ENCODE results near the gene ITGA4. TPM values are rescaled to one million over a fixed set of nuclear protein-coding genes. Genes with fewer than 3 reads are reported as not detected.
A peak's percentile ranks its signal among the peaks of the same experiment; 100 is the strongest.

Gene ITGA4
- total RNA-seq, 1 experiment from 2014 or later, result 0.33 TPM

DNA sequence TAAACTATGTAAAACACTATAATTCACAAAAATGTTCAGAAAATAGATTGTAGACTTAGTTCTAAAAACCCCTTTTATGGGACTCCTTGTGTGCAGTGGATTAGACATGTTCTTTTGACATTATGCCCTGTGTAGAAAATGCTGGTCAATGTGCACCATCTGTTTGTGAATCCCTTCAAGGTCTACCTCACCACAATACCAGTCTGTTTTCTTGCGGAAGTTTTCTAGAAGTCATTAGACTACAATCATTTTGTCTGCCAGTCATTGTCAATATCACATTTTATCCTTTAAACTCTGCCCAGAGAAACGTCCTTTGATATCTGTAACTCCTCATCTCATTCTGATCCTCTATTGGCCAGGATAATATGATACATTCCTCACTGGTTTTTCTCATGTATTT, 7.8 kb downstream of the ITGA4 start:
- H3K4me3 Mint-ChIP-seq (ENCODE audit: low read depth, unreplicated experiment), result no peak overlapping the region
- no peaks in the 10 kb centered on the region for H3K4me1 Mint-ChIP-seq (ENCODE audit: low read depth, unreplicated experiment)
- DNase-seq, result no peak
- H3K27me3 Mint-ChIP-seq (ENCODE audit: unreplicated experiment), result no peaks in the 10 kb centered on the region
- no peak for TF ChIP-seq CTCF (IDR thresholded peaks at IDR 0.05; ENCODE audit: unreplicated experiment)
- CTCF ChIA-PET, result no interaction called here
- H3K36me3 Mint-ChIP-seq (ENCODE audit: insufficient read depth, unreplicated experiment), result no peaks in the 10 kb centered on the region
- intact Hi-C loops (cut with micrococcal nuclease; ENCODE audit: unreplicated experiment), result loop anchor here (10.0 kb wide), 1 partner anchor 390 kb away; no protein-coding TSS in a partner anchor
- BruUV-seq (replicated peaks), result no TSS peak
- H3K27ac Mint-ChIP-seq (ENCODE audit: unreplicated experiment), result no peak overlapping the region
- no peaks in the 10 kb centered on the region for H3K9me3 Mint-ChIP-seq (ENCODE audit: low read depth, unreplicated experiment)

DNA sequence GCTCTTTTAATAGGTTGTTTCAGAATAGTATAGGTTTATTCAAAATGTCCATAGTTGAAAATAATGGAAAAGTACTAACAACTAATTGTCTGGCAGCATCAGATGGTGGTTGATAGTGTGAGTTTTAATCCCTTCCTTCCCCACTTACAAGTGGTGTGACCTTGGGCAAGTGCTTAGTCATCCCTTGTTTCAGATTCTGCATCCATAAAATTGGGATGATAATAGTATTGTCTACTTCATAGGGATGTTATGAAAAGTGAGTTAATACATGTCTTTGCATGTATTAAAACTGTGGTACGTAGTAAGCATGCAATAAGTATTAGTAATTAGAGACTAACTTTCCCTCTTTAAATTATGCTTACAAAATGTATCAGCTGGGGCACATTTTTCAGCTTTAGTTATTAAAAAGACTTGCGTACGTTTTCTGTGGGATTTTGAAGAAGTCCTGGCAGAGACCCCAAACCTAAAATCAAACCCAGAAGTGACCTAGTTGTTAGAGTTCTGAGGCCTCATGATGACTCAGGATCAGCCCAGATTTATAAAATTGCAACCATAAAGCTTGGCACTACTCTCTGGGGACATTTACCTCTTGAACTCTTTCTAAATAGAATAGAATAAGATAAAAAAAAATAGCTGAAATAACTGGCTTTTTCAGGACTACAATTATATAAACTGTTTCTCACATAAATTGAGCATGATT, 8.6 kb downstream of the ITGA4 start:
- Mint-ChIP-seq H3K27ac (ENCODE audit: unreplicated experiment) (no peak overlapping the region), H3K4me3 (ENCODE audit: low read depth, unreplicated experiment) (no peak overlapping the region), H3K36me3 (ENCODE audit: insufficient read depth, unreplicated experiment) (no peaks in the 10 kb centered on the region), H3K27me3 (ENCODE audit: unreplicated experiment) (no peaks in the 10 kb centered on the region), H3K4me1 (ENCODE audit: low read depth, unreplicated experiment) (no peaks in the 10 kb centered on the region), H3K9me3 (ENCODE audit: low read depth, unreplicated experiment) (no peaks in the 10 kb centered on the region)
- intact Hi-C loops (cut with micrococcal nuclease; ENCODE audit: unreplicated experiment), result loop anchor here (1.0 to 10.0 kb wide), 3 partner anchors 362 to 1341 kb away; no protein-coding TSS in a partner anchor
- CTCF ChIA-PET, result interaction anchor here (0.9 to 1.3 kb wide), 4 partner anchors 257 to 1343 kb away, joined by 3 to 6 read pairs (median 4); no protein-coding TSS in a partner anchor
- no peak for TF ChIP-seq CTCF (IDR thresholded peaks at IDR 0.05; ENCODE audit: unreplicated experiment)
- DNase-seq, result no peak
- BruUV-seq (replicated peaks), result no TSS peak

DNA sequence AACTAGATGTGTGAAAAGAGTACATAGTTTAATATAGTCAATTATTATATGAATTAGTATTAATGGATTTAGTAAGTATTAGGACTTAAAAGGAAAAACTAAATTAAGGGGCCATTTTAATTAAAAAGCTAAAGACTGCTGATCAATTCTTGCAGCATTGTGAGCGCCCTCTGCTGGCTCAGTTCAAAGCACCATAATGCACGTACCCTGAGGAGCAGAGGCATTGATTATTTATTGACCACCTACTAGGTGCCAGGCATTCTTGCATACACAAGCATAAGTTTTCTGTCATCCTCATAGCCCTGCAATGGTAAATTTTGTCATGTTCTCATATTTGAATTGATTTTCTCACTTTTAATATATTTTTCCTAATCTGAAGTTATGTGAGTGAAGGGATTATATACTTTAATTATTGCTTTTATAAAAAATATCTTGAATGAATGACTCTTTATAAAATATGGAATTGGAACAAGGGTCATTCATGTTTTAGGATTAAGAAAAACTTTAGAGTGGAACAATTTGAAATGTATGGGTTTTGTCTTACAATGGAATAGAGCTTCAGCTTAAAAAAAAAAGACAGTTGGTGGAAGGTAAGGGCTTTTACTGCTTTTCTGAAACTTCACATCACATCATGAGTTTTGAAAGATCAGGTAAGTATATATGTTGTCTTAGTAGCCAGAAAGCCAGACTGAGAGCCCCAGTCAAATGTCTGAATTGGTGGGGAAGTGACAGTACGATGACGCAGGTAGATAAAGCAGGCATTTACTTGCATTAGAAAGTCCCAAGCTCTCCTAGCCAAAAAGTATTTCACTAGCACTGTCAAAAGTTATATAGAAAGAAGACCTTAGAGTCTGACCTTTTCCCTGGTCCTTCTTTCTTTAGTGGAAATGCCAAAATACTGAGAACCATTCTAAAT, 9.7 kb downstream of the ITGA4 start:
- CTCF ChIA-PET, result interaction anchor here (0.7 to 1.3 kb wide), 5 partner anchors 215 to 1344 kb away, joined by 3 to 6 read pairs (median 3); no protein-coding TSS in a partner anchor
- no peaks in the 10 kb centered on the region for H3K9me3 Mint-ChIP-seq (ENCODE audit: low read depth, unreplicated experiment)
- H3K36me3 Mint-ChIP-seq (ENCODE audit: insufficient read depth, unreplicated experiment), result no peaks in the 10 kb centered on the region
- peak; percentile 89 for TF ChIP-seq CTCF (IDR thresholded peaks at IDR 0.05; ENCODE audit: unreplicated experiment)
- no TSS peak for BruUV-seq (replicated peaks)
- DNase-seq, result peak; percentile 70
- H3K27ac Mint-ChIP-seq (ENCODE audit: unreplicated experiment), result no peak overlapping the region
- H3K4me1 Mint-ChIP-seq (ENCODE audit: low read depth, unreplicated experiment), result no peaks in the 10 kb centered on the region
- H3K4me3 Mint-ChIP-seq (ENCODE audit: low read depth, unreplicated experiment), result no peak overlapping the region
- no peaks in the 10 kb centered on the region for H3K27me3 Mint-ChIP-seq (ENCODE audit: unreplicated experiment)
- intact Hi-C loops (cut with micrococcal nuclease; ENCODE audit: unreplicated experiment), result loop anchor here (1.0 to 10.0 kb wide), 3 partner anchors 363 to 1342 kb away; no protein-coding TSS in a partner anchor

GRCh38 chr2:181467966-181468707, 11.0 kb downstream of the ITGA4 start:
- Mint-ChIP-seq H3K27me3 (ENCODE audit: unreplicated experiment) (no peaks in the 10 kb centered on the region), H3K27ac (ENCODE audit: unreplicated experiment) (no peak overlapping the region), H3K4me1 (ENCODE audit: low read depth, unreplicated experiment) (no peaks in the 10 kb centered on the region), H3K36me3 (ENCODE audit: insufficient read depth, unreplicated experiment) (no peaks in the 10 kb centered on the region), H3K4me3 (ENCODE audit: low read depth, unreplicated experiment) (no peak overlapping the region), H3K9me3 (ENCODE audit: low read depth, unreplicated experiment) (no peaks in the 10 kb centered on the region)
- intact Hi-C loops (cut with micrococcal nuclease; ENCODE audit: unreplicated experiment), result loop anchor here (2.0 to 10.0 kb wide), 2 partner anchors 393 to 1343 kb away; no protein-coding TSS in a partner anchor
- TF ChIP-seq CTCF (IDR thresholded peaks at IDR 0.05; ENCODE audit: unreplicated experiment), result no peak
- no peak for DNase-seq
- CTCF ChIA-PET, result no interaction called here
- no TSS peak for BruUV-seq (replicated peaks)
